ENCODE measurements around the gene DLGAP4.

- TF ChIP-seq CTCF (IDR thresholded peaks at IDR 0.05; ENCODE audit: insufficient read depth, low read length, poor library complexity, severe bottlenecking) (no peak), EZH2phosphoT487 (conservative IDR thresholded peaks at IDR 0.05; ENCODE audit: low read length) (no peak)
Measured at GRCh38 chr20:36352843-36353553, 46.9 kb downstream of the DLGAP4 start.
